IMR-90 (cell line): ENCODE results near the gene AKT2. TPM values are rescaled to one million over a fixed set of nuclear protein-coding genes. Genes with fewer than 3 reads are reported as not detected.

ENCODE experiments used
- ATAC-seq: fragments of 200-7000 bp; cut with Tn5 transposase; 2 replicates; pipeline ENCODE4 v1.9.1; 2020; ENCODE audit warnings: low read depth, mild to moderate bottlenecking, moderate library complexity
- BruUV-seq: library from RNA; stranded (reverse); fragments of 400-500 nt; replicated peaks from 2 replicates; lab custom pipeline; 2021; lab: Mats Ljungman, UMichigan
- CTCF ChIA-PET: fragments of 300-600 bp; formaldehyde crosslinking; extraction: SDS; loops from one replicate; lab custom pipeline; 2021; ENCODE audit warnings: antibody characterized with exemption; lab: Yijun Ruan, JAX
- POLR2A ChIA-PET: fragments of 300-600 bp; sonication (Branson Sonifier 250); formaldehyde crosslinking; loops from one replicate; lab custom pipeline; 2022; ENCODE audit warnings: antibody characterized with exemption; ENCODE audit not compliant: unreplicated experiment; lab: Charles Lee
- DNase-seq: peaks from one replicate; pipeline ENCODE4 v3.0.0; 2013
- H2AFZ ChIP-seq: replicated peaks from 2 replicates; pipeline ENCODE3; 2013; ENCODE audit warnings: low read length, mild to moderate bottlenecking; ENCODE audit not compliant: poor library complexity
- H2AK5ac ChIP-seq: 2 replicates; pipeline ENCODE4 v1.6.1; 2013; ENCODE audit warnings: low read depth, low read length, inconsistent platforms
- H2AK9ac ChIP-seq: replicated peaks from 2 replicates; pipeline ENCODE3; 2013; ENCODE audit warnings: mild to moderate bottlenecking, low read depth, low read length, moderate library complexity; ENCODE audit not compliant: poor library complexity
- H2BK120ac ChIP-seq: 2 replicates; pipeline ENCODE4 v1.6.1; 2013; ENCODE audit warnings: low read depth, low read length, inconsistent platforms
- H2BK15ac ChIP-seq: 3 replicates; pipeline ENCODE4 v1.6.1; 2013; ENCODE audit warnings: low read depth, low read length, inconsistent platforms
- H2BK20ac ChIP-seq: 2 replicates; pipeline ENCODE4 v1.6.1; 2013; ENCODE audit warnings: low read depth, mild to moderate bottlenecking, inconsistent platforms, low read length, moderate library complexity
- H2BK5ac ChIP-seq: 2 replicates; pipeline ENCODE4 v1.6.1; 2013; ENCODE audit warnings: mild to moderate bottlenecking, low read depth, low read length, inconsistent platforms; ENCODE audit not compliant: poor library complexity, severe bottlenecking
- H3K14ac ChIP-seq: replicated peaks from 2 replicates; pipeline ENCODE4 v1.6.1; 2013; ENCODE audit warnings: low read depth, low read length, inconsistent platforms
- H3K18ac ChIP-seq: 2 replicates; pipeline ENCODE4 v1.6.1; 2013; ENCODE audit warnings: low read depth, low read length, control low read depth
- H3K23ac ChIP-seq: 2 replicates; pipeline ENCODE4 v1.6.1; 2013; ENCODE audit warnings: low read depth, low read length, inconsistent platforms
- H3K27ac ChIP-seq: 2 replicates; pipeline ENCODE4 v1.5.1; 2013; ENCODE audit warnings: mild to moderate bottlenecking, control low read depth, low read length; ENCODE audit not compliant: insufficient read depth
- H3K27me3 ChIP-seq: 2 replicates; pipeline ENCODE4 v1.6.1; 2013; ENCODE audit warnings: low read length; ENCODE audit not compliant: control insufficient read depth, insufficient read depth
- H3K36me3 ChIP-seq: 2 replicates; pipeline ENCODE4 v1.6.1; 2013; ENCODE audit warnings: low read length, mixed read lengths; ENCODE audit not compliant: control insufficient read depth, insufficient read depth
- H3K4ac ChIP-seq: 2 replicates; pipeline ENCODE4 v1.6.1; 2013; ENCODE audit warnings: low read depth, low read length, inconsistent platforms
- H3K4me1 ChIP-seq: 2 replicates; pipeline ENCODE4 v1.6.1; 2013; ENCODE audit warnings: low read length, mixed read lengths; ENCODE audit not compliant: control insufficient read depth, insufficient read depth
- H3K4me2 ChIP-seq: 2 replicates; pipeline ENCODE4 v1.6.1; 2013; ENCODE audit warnings: low read depth, mild to moderate bottlenecking, control low read depth, low read length, moderate library complexity
- H3K4me3 ChIP-seq: 2 replicates; pipeline ENCODE4 v1.5.1; 2013; ENCODE audit warnings: low read depth, mild to moderate bottlenecking, control low read depth, low read length, moderate library complexity; ENCODE audit not compliant: insufficient read depth
- H3K56ac ChIP-seq: 2 replicates; pipeline ENCODE4 v1.6.1; 2013; ENCODE audit warnings: low read length, inconsistent platforms; ENCODE audit not compliant: insufficient read depth; ENCODE audit errors: extremely low read depth
- H3K79me1 ChIP-seq, 2 experiments: 2 replicates each; pipeline ENCODE4 v1.6.1; 2013; ENCODE audit warnings: low read length in 2 of 2, inconsistent platforms in 1 of 2, low read depth in 1 of 2
- H3K9ac ChIP-seq: 2 replicates; pipeline ENCODE4 v1.6.1; 2013; ENCODE audit warnings: low read depth, low read length, control low read depth
- H3K9me1 ChIP-seq: 2 replicates; pipeline ENCODE4 v1.6.1; 2013; ENCODE audit warnings: low read length, inconsistent platforms; ENCODE audit not compliant: insufficient read depth
- H3K9me3 ChIP-seq: 2 replicates; pipeline ENCODE4 v1.6.1; 2013; ENCODE audit warnings: low read length; ENCODE audit not compliant: control insufficient read depth, insufficient read depth
- H4K20me1 ChIP-seq: 2 replicates; pipeline ENCODE4 v1.6.1; 2013; ENCODE audit warnings: low read length, inconsistent platforms; ENCODE audit not compliant: insufficient read depth
- H4K5ac ChIP-seq: 2 replicates; pipeline ENCODE4 v1.6.1; 2013; ENCODE audit warnings: mild to moderate bottlenecking, low read depth, low read length, control low read depth
- H4K8ac ChIP-seq, 2 experiments: 2 replicates each; pipeline ENCODE4 v1.6.1; 2013; ENCODE audit warnings: low read depth in 2 of 2, low read length in 2 of 2, control low read depth in 1 of 2, inconsistent platforms in 1 of 2
- H4K91ac ChIP-seq: 2 replicates; pipeline ENCODE4 v1.6.1; 2013; ENCODE audit warnings: low read depth, low read length, inconsistent platforms; ENCODE audit not compliant: insufficient read depth
- BHLHE40 ChIP-seq: fragments of 150-350 bp; IDR thresholded peaks from 2 replicates; pipeline ENCODE4 v1.6.1; 2016; ENCODE audit warnings: mild to moderate bottlenecking, low read depth, low read length
- FOS ChIP-seq: fragments of 150-350 bp; IDR thresholded peaks from 2 replicates; pipeline ENCODE4 v1.6.1; 2016; ENCODE audit warnings: low read depth, low read length
- MAZ ChIP-seq: IDR thresholded peaks from 2 replicates; pipeline ENCODE4 v1.6.1; 2012; ENCODE audit warnings: low read depth, mild to moderate bottlenecking, low read length, improper control_type of control experiment, moderate library complexity, borderline replicate concordance
- MXI1 ChIP-seq: IDR thresholded peaks from 2 replicates; pipeline ENCODE4 v1.6.1; 2012; ENCODE audit warnings: low read depth, mild to moderate bottlenecking, low read length, moderate library complexity, borderline replicate concordance
- NFE2L2 ChIP-seq: fragments of 150-350 bp; IDR thresholded peaks from 2 replicates; pipeline ENCODE4 v1.6.1; 2016; ENCODE audit warnings: low read depth, mild to moderate bottlenecking, low read length
- SMC3 ChIP-seq: fragments of 150-350 bp; IDR thresholded peaks from 2 replicates; pipeline ENCODE4 v1.6.1; 2016; ENCODE audit warnings: low read depth, mild to moderate bottlenecking, antibody characterized with exemption, low read length, moderate library complexity
- dilution Hi-C: fragments of 300-500 bp; cut with HindIII; formaldehyde crosslinking; loops from one replicate; pipeline ENCODE4 v1.14.3; 2018; ENCODE audit warnings: low sequenced_read_pairs; ENCODE audit not compliant: unreplicated experiment
- in situ Hi-C: fragments of 300-500 bp; cut with MboI; formaldehyde crosslinking; loops from 3 replicates; pipeline ENCODE4 v1.14.3; 2019; ENCODE audit warnings: low sequenced_read_pairs, inconsistent platforms, mixed read lengths
- intact Hi-C: fragments of 100-400 bp; cut with micrococcal nuclease; formaldehyde crosslinking; loops from 2 replicates; pipeline ENCODE4 v1.10.0; 2022
- polyA plus RNA-seq, 3 experiments: library from polyadenylated mRNA; depleted of rRNA; stranded (reverse); fragments of >200 nt; gene quantifications; 2 replicates each; pipeline ENCODE4 v1.2.3, GENCODE V29; 2012; ENCODE audit warnings: low replicate concordance in 1 of 3
- total RNA-seq: library from RNA; depleted of rRNA; stranded (reverse); fragments of >200 nt; gene quantifications from 2 replicates; pipeline ENCODE4 v1.2.3, GENCODE V29; 2012
- TF ChIP-seq, protein P1 (sequence below): fragments of 150-350 bp; IDR thresholded peaks from 2 replicates; pipeline ENCODE4 v1.6.1; 2016; ENCODE audit warnings: low read depth, mild to moderate bottlenecking, low read length, moderate library complexity, borderline replicate concordance

AKT2 gene
- total and polyA plus RNA-seq, 2 of the 4 experiments (the other 2 are of a cell fraction) = 61.5 to 104 TPM

DNA sequence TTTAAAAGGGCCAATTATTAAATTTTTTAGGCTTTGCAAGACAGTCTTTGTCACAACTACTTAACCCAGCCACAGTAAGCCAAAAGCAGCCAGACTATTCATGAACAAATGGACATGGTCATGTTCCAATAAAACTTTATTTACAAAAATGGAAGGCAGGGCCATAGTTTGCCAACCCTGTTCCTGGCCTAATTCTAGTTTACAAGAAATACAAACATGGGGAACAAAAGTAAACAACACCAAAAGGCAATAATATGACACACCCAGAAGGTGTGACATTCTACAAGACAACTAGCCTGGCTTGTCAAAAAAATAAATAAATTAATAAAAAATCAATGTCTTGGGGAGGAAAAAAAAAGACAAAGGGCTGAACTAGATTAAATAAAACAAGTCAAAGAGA, 33.9 kb downstream of the AKT2 start:
- ATAC-seq = no peak
- Histone ChIP-seq H3K9me1 (peaks cover 13% of the 10 kb centered on the region; the same call in 1 of the 2 replicates), H3K27me3 (no peaks in the 10 kb centered on the region), H2AK5ac (no peak overlapping the region), H4K20me1 (peaks cover 35% of the 10 kb centered on the region), H3K27ac (no peak overlapping the region), H2AK9ac (no peak overlapping the region), H3K18ac (no peak overlapping the region), H4K5ac (no peak overlapping the region), H3K9me3 (no peaks in the 10 kb centered on the region), H2BK20ac (no peak overlapping the region), H3K23ac (no peak overlapping the region), H3K4me3 (no peak overlapping the region), H3K9ac (no peak overlapping the region), H3K14ac (no peak overlapping the region), H3K56ac (no peak overlapping the region), H3K4me2 (no peak overlapping the region), H3K4me1 (no peaks in the 10 kb centered on the region), H4K8ac (no peak overlapping the region), H2BK15ac (no peak overlapping the region), H2AFZ (no peak overlapping the region), H2BK5ac (no peak overlapping the region), H3K36me3 (peaks cover 35% of the 10 kb centered on the region), H3K4ac (no peak overlapping the region), H3K79me1 (peaks cover 30 to 74% of the 10 kb centered on the region in 2 experiments), H2BK120ac (no peak overlapping the region), H4K91ac (no peak overlapping the region)
- in situ Hi-C loops (no loop called here), dilution Hi-C loops (no loop called here), intact Hi-C loops (no loop called here)
- BruUV-seq = no TSS peak
- CTCF ChIA-PET = no interaction called here
- no peak for DNase-seq
- TF ChIP-seq, protein P1, sequence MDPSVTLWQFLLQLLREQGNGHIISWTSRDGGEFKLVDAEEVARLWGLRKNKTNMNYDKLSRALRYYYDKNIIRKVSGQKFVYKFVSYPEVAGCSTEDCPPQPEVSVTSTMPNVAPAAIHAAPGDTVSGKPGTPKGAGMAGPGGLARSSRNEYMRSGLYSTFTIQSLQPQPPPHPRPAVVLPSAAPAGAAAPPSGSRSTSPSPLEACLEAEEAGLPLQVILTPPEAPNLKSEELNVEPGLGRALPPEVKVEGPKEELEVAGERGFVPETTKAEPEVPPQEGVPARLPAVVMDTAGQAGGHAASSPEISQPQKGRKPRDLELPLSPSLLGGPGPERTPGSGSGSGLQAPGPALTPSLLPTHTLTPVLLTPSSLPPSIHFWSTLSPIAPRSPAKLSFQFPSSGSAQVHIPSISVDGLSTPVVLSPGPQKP = no peak
- TF ChIP-seq BHLHE40 (no peak), SMC3 (no peak), MXI1 (no peak), MAZ (no peak), FOS (no peak), NFE2L2 (no peak)
- POLR2A ChIA-PET = no interaction called here
